Inflammatory macrophage treated with lipopolysaccharide for 1 hour (primary cell): ENCODE measurements around the gene MCTP2.
A peak's percentile ranks its signal among the peaks of the same experiment; 100 is the strongest.

Source experiments
- DNase-seq, 2 donors: peaks; one replicate each; pipeline ENCODE4 v3.0.0-alpha.2; 2020 to 2022

MCTP2 gene

DNA sequence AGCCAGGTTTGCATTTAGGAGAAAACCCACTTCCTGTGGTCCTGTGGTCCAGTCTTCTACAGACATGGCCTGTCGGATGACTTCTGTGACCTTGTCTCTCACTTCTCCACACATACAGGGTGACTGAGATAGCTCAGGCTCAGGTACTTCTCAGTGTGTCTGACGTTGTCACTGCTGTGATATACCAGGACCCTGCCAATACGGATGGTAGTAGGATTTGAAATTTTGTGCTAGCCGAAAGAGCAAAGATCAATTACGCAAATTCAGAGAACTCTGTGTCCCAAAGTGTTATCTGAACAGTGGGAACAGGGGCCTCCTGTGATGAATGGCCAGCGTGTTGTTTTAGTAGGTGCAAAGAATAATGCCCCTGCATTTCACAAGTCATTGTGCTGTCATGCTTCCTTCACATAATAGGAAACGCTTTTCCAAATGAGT, 128.9 kb downstream of the MCTP2 start:
- no peak for DNase-seq

DNA sequence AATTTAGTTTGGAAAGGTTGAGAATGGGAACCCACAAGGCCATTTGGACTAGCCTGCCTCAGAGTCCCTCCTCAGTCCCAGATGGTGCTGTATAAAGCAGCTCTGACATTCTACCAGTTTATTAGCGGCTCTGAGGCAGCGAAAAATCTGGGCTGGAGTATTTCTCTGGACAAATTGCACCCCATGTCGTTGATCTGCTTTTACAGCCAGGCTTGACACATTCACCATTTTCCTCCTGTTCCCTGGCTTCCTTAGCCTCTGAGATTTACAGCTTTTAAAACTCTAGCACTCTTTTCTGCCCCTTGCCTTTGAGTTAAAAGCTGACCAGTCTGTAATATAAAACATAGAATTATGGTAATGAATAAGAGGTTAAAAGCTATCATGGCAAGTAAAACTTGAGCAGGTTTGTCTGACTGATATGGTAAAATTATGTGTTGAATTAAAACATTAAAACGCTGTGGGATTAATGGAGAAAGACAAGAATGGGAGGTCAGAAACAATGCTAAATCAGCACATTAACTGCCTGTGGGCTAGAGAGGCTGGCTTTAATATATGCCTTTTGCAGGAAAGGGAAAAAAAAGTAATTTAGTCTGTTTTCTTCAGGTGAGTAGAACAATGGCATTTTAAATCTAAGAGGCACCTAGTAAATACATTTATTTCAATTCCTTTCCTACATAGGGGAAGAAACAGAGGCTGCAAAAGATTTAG, 131.2 kb downstream of the MCTP2 start:
- no peak for DNase-seq

DNA sequence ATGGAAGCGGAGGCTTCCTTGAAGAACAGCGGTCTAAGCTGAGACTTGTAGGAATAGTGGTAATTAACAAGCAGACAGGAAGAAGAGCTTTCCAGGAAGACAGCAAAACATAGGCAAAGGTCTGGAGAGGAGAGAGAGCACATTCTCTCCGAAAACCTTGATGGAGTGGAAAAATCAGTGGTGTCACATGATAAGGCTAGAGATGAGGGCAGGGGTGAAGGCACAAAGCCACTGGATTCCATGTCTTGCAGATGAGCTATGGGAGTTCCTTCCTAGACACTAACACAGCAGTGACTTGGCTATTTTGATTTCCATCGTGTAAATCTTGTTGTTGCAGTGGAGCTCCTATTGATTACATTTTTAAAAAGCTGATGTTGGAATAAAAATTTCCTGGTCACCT, 132.0 kb downstream of the MCTP2 start:
- no peak for DNase-seq

DNA sequence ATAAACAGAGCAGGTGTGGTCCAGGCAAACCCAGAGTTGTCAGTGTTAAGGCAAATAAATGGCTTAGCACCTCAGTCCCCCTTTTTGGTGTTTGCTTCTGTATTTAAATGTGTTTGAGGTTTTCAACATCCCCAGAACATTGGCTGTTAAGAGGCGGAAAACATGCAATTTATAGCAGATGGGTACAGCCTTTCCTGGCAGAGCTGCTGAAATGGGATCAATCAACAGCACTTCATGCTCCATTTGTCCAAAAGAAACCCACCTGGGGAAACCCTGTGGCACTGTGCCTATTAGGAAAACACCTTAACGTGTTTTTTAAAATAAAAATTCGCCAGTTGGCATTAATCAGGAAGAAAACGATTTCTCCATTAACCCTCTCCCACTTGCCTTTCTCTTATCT, 135.4 kb downstream of the MCTP2 start:
- DNase-seq = no peak

DNA sequence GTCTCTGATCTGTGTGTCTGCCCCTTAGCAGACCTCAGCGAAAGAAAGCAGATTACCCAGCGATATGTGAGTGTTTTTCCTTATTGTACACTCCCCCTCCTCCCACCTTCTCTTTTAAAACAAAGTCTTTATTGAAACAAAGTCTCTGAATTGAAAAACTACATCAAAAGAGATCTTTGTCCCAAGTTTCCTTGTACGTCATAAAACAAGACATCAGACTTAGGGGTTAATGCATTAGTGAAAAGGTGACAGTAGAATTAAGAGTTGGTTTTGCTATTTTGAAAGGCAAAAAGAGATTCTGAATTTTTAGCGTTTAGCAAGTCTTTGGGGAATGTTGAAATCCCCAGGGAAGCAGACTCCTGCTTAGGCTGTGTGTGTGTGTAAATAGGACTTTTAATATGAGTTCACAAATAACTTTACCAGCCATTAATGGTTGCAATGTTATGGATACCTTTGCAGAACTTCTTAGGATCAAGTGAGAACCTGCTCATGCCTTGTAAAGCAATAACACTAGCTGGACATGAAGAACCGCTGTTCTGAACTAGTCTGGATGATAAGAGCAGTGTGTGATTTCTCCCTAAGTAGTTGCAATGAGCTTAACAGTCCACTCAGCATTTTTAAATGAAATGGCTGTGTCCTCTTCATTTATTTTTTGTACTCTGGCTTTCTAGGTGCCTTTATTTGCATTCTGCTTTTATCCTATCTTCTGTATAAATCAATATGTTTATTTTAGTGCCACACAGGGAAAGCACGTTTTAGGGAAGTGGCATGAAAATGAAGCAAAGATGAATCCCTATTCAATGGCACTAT, 136.6 kb downstream of the MCTP2 start:
- no peak for DNase-seq

DNA sequence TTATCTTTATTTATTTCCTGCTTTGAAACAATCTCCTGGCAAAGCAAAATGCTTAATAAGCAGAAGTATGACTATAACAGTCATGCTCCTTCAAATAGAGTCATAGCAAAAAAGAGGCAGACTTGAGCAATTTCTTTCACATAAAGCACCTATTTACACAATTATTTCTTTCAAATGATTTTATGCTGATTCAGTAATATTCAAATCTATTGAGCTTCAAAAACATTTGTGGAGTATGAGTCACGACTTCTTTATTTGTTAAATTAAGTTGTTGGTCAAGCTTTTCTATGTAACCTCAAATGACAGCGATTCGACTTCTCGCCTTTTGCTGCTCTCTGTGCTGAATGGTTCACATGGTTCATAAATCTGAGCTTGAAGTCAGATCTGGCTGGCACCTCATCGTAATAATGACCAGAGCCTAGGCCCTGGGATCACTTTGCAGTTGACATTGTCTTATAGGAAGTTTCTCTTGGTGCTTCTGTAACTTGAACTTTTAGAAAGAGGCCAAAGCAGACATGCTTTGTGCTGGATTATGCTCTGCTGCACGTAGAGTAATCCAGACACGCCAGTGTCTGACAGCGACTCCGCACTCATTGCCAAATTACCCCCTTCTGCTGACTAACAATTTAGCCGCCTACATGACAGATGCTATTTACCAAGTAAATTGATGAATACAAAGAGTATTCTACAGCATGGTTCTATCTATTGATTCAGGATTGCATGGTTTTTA, 139.0 kb downstream of the MCTP2 start:
- peak; percentile 60 to 61 for DNase-seq

DNA sequence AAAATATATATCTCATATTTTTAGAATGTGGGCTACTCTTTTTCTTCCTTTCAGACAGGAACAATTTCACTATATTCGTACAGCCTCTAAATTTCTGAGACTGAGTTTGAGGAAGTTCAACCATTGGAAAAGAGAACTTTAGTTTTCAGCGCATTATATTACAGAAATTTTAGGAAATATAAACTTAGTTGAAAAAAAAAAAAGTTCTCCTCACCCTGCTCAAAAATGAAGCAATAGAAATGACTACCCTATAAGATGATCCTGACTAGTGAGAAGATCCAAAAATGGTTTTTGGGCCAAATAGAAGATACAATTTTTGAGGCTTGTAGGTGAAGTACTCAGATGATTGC, 139.6 kb downstream of the MCTP2 start:
- peak; percentile 54 to 59 for DNase-seq

DNA sequence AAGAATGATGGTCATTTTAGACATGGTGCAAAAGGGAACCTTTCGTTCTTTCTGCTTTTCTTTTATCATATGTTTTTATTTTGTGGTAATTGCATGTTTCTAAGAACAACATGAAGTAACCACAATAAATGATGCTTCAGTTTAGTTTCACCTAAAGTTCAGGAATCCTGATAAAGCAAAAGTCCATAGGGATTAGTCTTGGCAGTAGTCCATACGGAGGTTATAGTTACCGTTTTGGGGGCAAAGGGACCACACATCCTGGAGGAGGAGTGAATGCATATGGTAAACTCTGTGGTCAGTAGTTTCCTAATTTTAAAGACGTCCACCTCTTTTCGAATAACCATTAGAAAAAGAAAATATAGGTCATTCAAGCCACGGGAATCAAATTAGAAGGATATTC, 141.5 kb downstream of the MCTP2 start:
- no peak for DNase-seq

DNA sequence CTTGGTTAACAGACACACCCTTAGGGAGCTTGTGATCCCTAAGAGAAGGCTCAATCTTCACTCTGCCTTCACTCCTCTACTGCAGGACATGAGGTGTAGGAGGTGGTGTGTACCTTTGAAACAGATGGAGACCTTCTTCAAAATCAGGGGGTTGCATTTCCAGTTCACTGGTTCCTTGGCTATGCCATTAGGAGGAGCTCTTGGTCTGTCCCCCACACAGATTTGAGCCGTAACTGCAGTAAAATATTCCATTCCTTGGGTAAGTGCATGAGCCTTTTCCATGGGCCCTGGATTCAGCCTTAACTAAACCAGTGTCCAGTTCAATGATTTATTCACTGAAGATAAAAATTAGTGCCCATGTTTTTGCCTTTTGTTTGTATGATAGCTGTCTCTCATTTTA, 144.6 kb downstream of the MCTP2 start:
- no peak for DNase-seq

DNA sequence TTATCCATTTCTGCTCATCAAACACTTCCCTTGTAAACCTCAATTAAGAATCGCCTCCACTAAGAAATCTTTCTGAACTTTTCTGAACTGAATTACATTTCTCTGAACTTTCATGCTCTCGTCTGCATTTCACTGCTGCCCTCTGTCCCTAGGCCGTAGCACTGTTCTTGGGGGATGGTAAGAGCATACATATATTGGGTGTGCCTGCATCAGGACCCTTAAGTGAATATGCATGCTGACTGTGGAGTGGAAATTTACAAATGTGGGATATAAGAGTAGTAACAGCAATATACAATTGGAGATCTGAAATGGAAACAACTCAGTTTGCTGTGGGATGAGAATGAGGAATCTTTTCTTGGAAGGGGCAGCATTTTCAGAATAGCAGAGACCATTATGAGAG, 148.6 kb downstream of the MCTP2 start:
- DNase-seq = no peak

DNA sequence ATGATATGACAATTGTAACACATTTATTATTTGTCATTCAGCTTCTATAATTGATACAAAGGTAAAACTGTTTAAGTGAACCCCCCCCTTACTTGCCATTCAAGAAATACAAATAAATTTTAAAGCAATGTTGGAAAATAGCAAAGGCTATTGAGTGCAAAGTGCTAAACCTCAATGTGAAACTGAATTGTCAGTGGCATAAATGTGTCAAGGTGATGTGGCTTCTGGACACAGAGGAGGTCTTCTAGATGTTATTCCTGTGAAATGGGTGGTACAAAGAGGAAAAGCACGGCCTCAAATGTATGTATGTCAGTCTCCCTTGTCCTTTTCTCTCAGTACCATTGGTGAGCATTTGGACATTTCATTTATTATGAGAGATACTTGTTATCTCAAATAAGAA, 149.4 kb downstream of the MCTP2 start:
- no peak for DNase-seq

DNA sequence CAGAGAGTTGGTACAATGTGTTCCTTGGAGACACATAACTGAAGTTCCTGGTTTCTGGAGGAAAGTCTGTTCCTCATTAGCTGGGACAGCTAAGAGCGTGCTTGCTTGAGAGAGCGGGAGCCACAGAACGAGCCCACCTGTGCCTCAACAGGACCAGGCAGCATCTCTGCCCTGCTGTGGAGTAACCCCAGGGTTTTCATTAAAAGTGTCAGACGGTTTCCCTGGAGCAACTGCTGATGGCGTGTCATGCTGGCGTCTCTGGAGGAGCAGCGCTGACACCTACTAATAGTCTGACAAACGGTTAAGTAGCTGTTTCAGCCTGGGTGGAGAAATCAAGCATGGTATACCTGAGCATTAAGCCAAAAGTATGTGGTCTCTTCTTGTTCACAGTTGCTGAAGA, 150.0 kb downstream of the MCTP2 start:
- DNase-seq = no peak

DNA sequence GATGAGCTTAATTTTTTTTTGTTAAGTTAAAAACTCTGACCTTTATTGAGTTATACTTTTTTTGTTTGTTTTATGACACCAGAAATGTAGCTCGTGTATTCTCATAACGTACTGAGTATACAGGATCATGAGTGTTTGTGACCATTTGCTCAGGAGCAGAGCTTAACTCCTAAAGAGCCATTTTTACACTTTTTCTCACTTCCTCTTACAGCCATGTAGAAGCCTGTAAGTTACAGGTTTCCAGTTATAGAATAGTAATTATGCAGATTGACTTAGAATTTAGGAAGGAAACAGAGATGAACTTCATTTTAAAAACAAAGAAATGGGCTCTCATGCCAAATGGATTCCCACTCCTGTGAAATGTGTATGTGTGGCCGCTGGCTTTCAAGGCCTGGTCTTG, 151.7 kb downstream of the MCTP2 start:
- DNase-seq = no peak

DNA sequence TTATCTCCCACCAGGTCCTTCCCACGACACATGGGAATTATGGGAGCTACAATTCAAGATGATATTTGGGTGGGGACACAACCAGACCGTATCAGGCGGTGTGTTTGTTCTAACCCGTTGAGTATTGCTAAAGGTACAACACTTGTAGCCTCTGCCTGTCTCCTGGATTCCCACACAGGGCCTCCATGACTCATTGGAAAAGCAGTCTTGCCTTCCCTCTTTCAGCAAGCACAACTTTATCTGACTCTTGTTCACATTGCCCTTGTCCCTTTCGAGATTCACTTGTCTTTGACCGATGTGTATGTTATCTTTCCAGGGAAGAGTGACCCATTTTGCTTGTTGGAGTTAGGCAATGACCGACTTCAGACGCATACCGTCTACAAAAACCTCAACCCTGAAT, 152.3 kb downstream of the MCTP2 start:
- DNase-seq = no peak

DNA sequence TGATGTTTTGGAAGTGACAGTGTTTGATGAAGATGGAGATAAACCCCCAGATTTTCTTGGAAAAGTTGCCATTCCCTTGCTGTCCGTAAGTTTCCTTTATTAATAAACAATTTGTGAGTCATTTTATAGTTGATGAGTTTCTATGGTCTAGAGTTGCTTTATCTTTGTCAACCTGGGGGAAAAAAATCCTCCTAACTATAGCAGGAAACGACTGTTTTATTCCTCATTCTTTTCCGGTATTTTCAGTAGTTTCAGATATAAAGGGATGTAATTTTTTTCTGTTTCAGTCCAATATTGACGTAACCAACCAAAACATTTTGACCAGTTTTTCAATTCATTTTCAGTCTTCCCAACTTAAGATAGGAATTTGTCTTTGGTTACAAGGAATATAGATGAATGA, 154.1 kb downstream of the MCTP2 start:
- DNase-seq = no peak

DNA sequence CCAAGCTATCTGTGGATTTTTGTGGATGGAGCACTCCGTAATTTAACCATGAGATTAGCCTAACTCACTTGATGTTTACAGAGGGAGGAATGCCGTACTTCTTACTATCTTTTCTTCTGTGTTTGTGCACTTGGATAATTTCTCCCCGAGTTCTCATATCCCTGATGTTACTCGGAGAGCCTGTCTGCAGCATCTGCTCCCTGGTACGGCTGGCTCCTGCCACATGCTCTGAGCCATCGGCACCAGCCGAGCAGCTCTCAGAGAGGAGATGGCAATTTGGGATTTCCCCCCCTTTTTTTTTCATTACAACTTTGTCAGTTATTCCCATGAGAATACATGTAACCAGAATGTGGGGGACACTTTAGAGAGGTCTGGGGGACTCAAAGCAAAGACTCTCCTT, 155.0 kb downstream of the MCTP2 start:
- no peak for DNase-seq

DNA sequence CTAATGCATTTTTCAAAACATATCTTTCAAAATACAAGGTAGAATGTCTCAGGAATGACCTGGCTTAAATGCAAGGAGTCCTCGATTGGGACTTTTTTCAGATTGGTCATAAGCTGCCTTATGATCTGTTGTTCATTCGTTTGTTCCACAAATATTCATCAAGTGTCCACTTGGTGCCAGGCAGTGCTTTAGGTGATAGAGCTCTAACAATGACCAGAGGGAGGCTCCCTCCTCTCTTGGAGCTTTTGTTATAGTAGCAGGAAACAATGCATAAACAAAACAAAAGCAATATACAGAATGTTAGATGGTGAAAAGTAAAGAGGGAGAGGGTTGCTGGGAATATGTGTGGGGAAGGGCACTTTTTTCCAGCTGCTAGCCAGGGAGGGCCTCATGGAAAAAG, 156.1 kb downstream of the MCTP2 start:
- no peak for DNase-seq

DNA sequence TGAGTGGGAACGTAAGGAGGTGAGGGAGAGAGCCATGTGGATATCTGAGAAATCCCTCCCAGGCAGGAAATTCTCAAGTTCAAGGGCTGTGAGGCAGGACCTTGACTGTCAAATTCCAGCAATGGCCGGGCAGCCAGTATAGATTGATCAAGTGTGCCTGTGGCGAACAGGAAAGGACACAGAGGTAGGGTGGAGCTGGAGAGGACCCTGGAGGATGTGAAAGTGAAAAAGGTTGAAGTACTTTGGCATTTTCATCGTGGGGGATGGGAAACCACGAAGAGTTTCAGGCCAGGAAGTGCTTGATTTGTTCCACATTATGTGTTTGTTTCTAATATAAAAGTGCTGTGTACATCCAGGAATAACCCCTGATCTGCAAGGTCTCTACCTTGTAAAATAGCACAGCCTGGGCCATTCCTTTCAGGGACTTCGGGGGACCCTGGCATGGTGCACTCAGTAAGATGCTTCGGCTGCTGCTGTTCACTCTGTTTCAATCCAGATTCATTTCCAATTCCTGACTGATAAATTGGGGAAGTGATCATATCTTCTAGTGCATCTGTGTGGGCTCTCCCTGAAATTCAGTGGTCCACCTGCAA, 156.6 kb downstream of the MCTP2 start:
- peak in 1 of 2 donors; percentile 14 for DNase-seq

DNA sequence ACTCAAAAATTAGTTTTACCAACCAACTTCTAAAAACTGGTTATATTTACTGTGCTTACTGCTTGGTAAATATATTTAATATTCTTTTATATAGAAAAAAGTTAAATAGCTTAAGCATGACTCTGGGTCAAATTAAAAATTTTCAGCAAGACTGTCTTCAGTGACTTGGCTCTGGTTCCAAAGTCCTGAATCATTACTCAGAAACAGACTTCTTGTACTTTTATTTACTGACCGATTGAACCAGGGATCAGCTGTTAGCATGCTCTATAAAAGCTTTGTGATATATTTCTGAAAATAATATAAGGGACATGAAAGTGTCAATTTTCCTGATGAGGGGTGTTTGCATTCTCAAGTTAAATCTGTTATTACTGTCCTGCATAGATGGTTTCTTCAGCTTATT, 164.3 kb downstream of the MCTP2 start:
- DNase-seq = no peak

DNA sequence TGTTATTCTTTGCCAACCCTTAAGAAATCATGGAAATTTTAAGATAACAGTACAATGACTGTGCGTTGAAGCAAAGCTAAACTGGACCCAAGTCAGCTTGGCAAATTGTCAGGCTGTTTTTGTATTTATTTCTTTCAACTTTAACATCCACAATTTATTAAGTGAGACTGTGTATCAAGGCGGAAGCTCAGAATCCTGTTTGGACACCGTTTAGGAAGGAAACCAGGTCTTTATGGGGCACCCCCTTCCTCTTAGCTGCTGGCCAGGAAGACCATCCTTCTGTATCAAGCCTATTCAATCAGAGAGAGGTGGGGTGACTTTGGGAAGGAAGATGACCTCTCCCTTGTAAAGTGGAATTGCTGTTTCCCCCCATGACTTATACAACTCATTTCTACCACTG, 166.0 kb downstream of the MCTP2 start:
- DNase-seq = no peak

DNA sequence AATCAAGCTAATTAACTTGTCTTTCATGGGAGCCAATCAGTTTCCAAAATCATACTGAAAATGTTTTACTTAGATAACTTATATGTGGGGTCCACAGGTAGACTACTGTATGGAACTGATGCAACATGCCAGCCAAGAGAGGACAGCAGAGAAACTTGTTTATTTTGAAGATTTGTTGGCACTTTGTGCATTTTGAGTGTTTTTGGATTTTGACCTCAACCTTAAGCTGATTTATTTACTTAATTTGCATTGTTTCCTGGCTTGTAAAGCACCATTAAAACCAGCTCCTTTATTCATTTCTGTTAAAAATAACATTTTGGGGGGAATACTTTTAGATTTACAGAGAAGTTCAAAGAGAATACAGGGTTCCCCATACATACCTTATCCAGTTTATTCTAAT, 166.6 kb downstream of the MCTP2 start:
- DNase-seq = no peak

DNA sequence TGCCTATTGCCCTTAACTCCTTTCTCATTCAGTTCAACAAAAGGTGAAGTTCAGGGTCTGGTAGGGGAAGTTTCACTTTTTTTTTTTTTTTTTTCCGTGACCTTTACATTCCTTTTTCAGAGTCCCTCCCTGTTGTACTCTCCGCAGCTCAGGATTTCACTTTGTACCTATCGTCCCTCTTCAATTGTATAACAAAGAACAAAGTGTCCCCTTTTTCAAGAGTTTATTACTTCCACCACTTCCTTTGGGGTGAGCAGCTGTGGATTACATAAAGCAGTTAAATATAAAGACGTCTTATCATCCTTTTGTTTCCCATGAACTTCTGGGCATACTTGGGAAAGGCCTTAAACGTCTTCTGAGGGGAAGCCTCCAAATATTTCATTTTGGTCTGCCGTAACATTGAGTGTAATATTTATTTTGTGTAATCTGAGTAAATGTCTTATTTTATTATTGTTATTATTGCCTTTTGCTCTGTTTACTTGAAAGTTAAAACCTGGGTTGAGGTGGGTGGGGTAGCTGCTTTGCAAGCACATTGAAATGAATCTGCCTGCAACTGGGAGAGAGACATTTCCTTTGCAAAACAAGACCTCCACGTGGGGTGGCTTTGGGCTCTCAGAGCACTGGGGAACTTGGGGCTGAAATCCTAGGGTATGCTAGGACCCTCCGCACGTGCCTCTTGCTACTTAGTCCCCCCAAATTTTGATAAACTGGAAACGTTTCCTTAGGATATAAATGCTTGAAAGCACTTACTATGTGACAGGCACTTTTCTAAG, 169.4 kb downstream of the MCTP2 start:
- DNase-seq = no peak

DNA sequence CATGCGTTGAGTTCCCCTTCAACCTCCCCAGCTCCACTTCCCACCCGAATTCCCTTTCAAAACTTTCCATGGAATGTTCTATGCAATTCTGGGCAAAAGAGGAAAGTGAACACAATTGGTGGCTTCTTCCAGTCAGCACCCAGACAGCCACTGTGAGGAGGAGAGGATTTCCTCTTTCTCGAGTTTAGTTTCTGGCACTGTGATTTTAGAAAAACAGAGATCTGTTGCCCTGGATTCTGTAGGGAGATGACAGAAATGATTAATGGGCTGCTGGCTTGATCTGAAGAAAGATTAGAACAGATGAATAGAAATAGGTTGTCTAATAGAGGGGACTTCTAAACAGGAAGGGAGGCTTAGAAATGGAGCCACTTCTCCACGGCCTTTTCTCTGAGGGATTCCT, 172.0 kb downstream of the MCTP2 start:
- DNase-seq = peak; percentile 10 to 53
